Activated naive CD8-positive, alpha-beta T cell treated with anti-CD3 and anti-CD28 coated beads, Interleukin-2, amount 10 ng/mL, durations not matched to agents 7 days and 5 days (primary cell): ENCODE data around the gene MISFA. TPM values are rescaled to one million over a fixed set of nuclear protein-coding genes. Genes with fewer than 3 reads are reported as not detected.

Experiments
- ATAC-seq: fragments of 150-1000 bp; cut with Tn5 transposase; one replicate; pipeline ENCODE4 v1.10.0; 2021; ENCODE audit warnings: low read depth, moderate library complexity
- POLR2A ChIA-PET: fragments of 350-600 bp; sonication (Branson Sonifier 250); formaldehyde crosslinking; loops from one replicate; lab custom pipeline; 2021; ENCODE audit warnings: antibody characterized with exemption; lab: Charles Lee
- DNase-seq: peaks from one replicate; pipeline ENCODE4 v3.0.0; 2021
- H3K27ac Mint-ChIP-seq: one replicate; pipeline ENCODE4 v1.8.0; 2022; ENCODE audit warnings: mild to moderate bottlenecking, mixed read lengths
- H3K27me3 Mint-ChIP-seq: one replicate; pipeline ENCODE4 v1.8.0; 2022; ENCODE audit warnings: mild to moderate bottlenecking, moderate library complexity, mixed read lengths
- H3K36me3 Mint-ChIP-seq: one replicate; pipeline ENCODE4 v1.8.0; 2021; ENCODE audit warnings: mild to moderate bottlenecking, mixed read lengths
- H3K4me1 Mint-ChIP-seq: one replicate; pipeline ENCODE4 v1.8.0; 2021; ENCODE audit warnings: mixed read lengths
- H3K4me3 Mint-ChIP-seq: one replicate; pipeline ENCODE4 v1.8.0; 2022; ENCODE audit warnings: mild to moderate bottlenecking, moderate library complexity, mixed read lengths
- H3K9me3 Mint-ChIP-seq: one replicate; pipeline ENCODE4 v1.8.0; 2021; ENCODE audit warnings: mixed read lengths
- total RNA-seq, 2 experiments: library from RNA; stranded (reverse); gene quantifications; one replicate each; pipeline ENCODE4 v1.2.3, GENCODE V29; 2021

Gene MISFA
- total RNA-seq, 2 experiments from 2014 or later = 1.4 to 2.2 TPM

DNA sequence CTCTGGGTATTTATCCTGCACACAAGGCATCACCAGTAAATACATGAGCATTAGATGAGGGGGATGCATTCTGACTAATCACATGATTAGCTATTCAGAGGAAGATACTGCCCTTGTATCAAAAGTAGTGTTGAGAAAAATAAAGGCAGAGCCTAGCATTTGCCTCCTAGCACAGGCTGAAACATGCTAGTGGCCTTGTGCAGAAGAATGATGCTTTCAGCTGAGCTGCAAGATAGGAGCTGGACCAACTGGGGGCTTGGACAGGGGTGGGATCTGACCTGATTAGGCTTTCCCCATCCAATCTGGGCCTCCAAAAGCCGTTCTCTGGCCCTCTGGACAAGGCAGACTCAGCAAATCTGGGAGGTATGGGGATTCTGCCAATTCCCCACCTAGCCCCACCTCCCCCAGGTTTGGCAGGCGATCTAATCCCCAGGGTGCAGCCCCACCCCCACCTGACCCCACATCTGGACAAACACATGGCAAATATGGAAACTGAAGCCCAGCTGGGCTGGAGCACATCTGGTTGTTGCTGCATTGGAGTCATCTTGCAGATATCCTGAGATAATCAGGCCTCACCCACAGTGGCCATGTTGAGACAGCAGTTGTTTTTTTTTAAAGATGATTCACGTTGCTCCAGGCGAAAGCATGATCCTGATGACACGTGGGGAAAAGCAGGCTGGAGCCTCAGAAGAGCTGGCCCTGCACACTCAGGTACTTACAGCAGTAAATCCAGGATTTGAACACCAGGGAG lies 4.4 kb upstream of the MISFA start:
- Mint-ChIP-seq H3K9me3 (no peaks in the 10 kb centered on the region), H3K36me3 (no peaks in the 10 kb centered on the region), H3K4me1 (peaks cover 7% of the 10 kb centered on the region), H3K4me3 (no peak overlapping the region), H3K27me3 (no peaks in the 10 kb centered on the region), H3K27ac (no peak overlapping the region)
- POLR2A ChIA-PET = no interaction called here
- ATAC-seq (no peak), DNase-seq (no peak)

DNA sequence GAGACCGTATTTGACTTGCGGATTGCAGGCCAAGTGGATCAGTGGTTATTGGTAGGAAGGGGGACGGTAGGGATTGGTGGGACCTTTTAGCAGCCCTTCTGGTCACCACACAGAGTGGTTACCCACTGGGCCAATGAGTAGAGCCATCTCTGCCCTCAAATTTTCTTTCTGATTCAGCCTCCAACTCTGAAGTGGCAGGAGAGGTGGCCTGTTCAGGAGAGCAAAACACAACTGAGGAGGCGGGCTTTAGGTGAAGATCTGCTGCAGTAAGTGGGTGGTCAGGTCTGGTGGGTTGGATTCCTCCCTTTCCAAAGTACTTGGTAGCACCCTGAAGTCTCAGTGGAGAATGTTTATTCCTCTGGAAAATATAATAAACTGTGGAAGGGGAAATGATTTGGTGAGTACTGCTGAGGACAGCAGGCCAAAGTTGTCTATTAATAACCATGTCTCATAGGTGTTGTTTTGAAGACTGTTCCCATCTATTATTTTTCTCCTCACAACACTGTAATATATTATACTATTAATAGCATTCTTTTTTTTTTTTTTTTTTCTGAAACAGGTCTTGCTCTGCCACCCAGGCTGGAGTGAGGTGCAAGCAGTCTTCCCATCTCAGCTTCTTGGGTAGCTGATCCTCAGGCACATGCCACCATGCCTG lies 1.5 kb downstream of the MISFA start:
- peaks cover 6% of the 10 kb centered on the region for H3K36me3 Mint-ChIP-seq
- no peak overlapping the region for H3K4me3 Mint-ChIP-seq
- H3K27ac Mint-ChIP-seq = no peak overlapping the region
- no peaks in the 10 kb centered on the region for H3K4me1 Mint-ChIP-seq
- no peaks in the 10 kb centered on the region for H3K9me3 Mint-ChIP-seq
- no peaks in the 10 kb centered on the region for H3K27me3 Mint-ChIP-seq
- no peak for ATAC-seq
- no peak for DNase-seq
- POLR2A ChIA-PET = no interaction called here

DNA sequence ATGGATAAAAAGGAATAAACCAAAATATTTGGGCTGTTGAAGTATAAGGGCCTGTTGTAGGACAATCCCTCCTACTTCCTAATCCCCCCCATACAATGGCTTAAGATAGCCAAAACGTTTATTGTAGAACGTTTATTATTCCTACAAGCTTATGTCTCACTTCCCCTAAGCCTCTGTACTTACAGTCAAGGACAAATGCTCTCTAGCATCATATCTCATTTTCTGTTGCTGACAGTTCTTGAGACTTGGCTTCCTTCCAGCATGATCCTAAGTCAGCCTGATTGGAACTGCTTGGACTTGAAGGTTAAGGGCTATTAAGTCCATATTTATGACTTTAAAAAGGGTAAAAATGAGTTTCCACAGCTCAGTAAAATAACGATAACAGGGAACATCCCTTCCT lies 8.8 kb downstream of the MISFA start:
- POLR2A ChIA-PET = no interaction called here
- no peak overlapping the region for H3K4me3 Mint-ChIP-seq
- H3K9me3 Mint-ChIP-seq = no peaks in the 10 kb centered on the region
- ATAC-seq (no peak), DNase-seq (no peak)
- H3K4me1 Mint-ChIP-seq = no peaks in the 10 kb centered on the region
- no peak overlapping the region for H3K27ac Mint-ChIP-seq
- peaks cover 13% of the 10 kb centered on the region for H3K36me3 Mint-ChIP-seq
- H3K27me3 Mint-ChIP-seq = no peaks in the 10 kb centered on the region

DNA sequence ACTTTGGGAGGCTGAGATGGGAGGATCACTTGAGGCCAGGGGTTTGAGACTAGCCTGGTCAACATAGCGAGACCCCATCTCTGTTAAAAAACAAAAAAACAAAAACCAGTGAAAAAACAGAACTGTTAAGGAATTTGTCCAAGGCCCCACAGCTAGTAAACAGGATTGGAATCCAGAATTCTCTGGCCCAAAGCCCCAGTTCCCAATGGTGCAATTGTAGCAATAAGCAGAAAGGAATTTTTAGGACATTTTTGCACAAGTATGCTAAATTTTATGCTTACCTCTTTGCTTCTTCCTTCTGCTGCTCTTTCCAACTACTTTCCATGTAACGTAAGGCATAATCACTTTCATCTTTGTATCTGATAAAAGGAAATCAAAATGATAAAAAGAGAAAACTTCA lies 11.6 kb downstream of the MISFA start:
- ATAC-seq (no peak), DNase-seq (no peak)
- no peak overlapping the region for H3K4me3 Mint-ChIP-seq
- peaks cover 21% of the 10 kb centered on the region for H3K36me3 Mint-ChIP-seq
- no peak overlapping the region for H3K27ac Mint-ChIP-seq
- POLR2A ChIA-PET = interaction anchor here (0.7 kb wide), 1 partner anchor 167 kb away, joined by 3 read pairs; no protein-coding TSS in a partner anchor
- H3K27me3 Mint-ChIP-seq = no peaks in the 10 kb centered on the region
- H3K9me3 Mint-ChIP-seq = no peaks in the 10 kb centered on the region
- H3K4me1 Mint-ChIP-seq = peaks cover 7% of the 10 kb centered on the region

DNA sequence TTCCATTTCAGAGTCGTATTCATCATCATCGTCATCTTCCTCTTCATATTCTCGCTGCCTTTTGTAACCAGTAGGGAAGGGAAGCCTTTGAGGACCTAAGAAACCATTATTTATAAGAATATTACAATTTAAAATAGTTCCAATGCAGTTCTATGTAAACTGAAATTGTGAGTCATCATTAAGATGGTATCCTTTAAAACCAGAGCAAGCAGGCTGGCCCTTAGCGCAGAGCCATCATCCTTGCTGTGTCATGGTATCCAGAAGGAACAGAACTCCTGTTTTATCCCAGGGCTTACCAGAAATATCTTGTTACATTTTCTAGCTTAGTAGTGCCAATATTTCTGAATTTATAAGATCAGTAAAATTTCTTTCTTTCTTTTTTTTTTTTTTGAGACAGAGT lies 12.8 kb downstream of the MISFA start:
- DNase-seq (no peak), ATAC-seq (no peak)
- Mint-ChIP-seq H3K27me3 (no peaks in the 10 kb centered on the region), H3K9me3 (no peaks in the 10 kb centered on the region), H3K27ac (no peak overlapping the region), H3K4me1 (peaks cover 15% of the 10 kb centered on the region), H3K36me3 (peaks cover 23% of the 10 kb centered on the region), H3K4me3 (no peak overlapping the region)
- POLR2A ChIA-PET = no interaction called here

DNA sequence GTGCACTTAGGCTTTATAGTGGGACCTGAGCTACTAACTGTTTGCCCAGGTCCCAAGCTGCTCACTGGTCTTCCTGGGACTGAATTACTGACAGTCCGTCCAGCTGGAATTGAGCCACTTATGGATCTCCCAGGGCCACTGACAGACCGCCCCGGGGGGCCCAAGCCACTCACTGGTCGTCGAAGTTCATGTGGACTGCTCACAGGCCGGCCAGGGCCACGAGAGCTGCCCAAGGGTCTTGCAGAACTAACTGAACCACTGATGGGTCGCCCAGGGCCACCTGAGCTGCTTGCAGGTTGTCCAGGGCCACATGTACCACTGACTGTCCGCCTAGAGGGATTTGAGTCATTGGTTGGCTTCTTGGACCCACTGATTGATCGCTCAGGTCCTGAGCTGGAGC lies 15.1 kb downstream of the MISFA start:
- Mint-ChIP-seq H3K9me3 (no peaks in the 10 kb centered on the region), H3K4me3 (no peak overlapping the region), H3K27ac (no peak overlapping the region), H3K36me3 (peaks cover 21% of the 10 kb centered on the region), H3K27me3 (no peaks in the 10 kb centered on the region), H3K4me1 (peaks cover 34% of the 10 kb centered on the region)
- POLR2A ChIA-PET = interaction anchor here (1.2 kb wide), 1 partner anchor 20 kb away, joined by 3 read pairs; no protein-coding TSS in a partner anchor
- DNase-seq = no peak
- no peak for ATAC-seq

DNA sequence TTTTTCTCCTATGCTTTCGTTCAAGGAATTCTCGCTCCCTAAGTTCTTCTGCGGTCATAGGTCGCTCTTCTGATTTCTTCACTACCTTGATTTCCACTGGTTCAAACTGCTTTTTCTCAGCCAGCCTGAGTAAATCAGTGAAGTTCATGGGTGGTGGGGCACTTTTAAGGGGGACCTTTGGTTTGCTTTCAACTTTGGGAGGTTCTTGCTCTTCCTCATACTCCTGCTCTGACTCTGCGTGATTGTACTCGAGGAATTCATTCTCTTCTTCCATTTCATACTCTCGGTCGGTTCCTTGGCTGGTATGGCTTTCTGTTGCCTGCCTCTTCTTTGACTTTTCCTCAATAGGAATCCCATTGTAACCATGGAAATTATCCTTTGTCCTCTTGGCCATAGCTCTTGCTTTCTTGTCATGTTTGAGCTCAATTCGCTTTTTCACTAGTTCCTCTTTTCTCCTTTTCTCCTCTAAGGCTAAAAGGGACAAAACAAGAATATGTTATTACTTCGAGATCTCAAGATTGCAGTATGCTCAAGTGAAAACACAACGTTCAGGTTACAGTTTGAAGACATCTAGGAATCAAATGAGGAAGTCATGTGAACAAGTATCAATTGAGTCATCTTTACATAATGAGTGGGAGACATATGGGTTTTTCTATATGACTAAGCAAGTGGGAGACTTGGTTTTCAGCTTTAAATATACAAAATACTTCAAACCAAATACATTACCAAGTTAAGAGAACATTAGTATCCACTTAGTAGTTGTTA lies 16.2 kb downstream of the MISFA start:
- H3K4me3 Mint-ChIP-seq = peak overlapping the region; percentile 24
- peak; percentile 65 for ATAC-seq
- peaks cover 21% of the 10 kb centered on the region for H3K36me3 Mint-ChIP-seq
- no peak for DNase-seq
- peaks cover 36% of the 10 kb centered on the region for H3K4me1 Mint-ChIP-seq
- H3K27ac Mint-ChIP-seq = peak overlapping the region; percentile 63
- no peaks in the 10 kb centered on the region for H3K27me3 Mint-ChIP-seq
- POLR2A ChIA-PET = interaction anchor here (0.7 to 4.9 kb wide), 3 partner anchors 17 to 90 kb away, joined by 3 to 50 read pairs (median 3); partner anchors contain the start of gene SPTY2D1
- no peaks in the 10 kb centered on the region for H3K9me3 Mint-ChIP-seq

DNA sequence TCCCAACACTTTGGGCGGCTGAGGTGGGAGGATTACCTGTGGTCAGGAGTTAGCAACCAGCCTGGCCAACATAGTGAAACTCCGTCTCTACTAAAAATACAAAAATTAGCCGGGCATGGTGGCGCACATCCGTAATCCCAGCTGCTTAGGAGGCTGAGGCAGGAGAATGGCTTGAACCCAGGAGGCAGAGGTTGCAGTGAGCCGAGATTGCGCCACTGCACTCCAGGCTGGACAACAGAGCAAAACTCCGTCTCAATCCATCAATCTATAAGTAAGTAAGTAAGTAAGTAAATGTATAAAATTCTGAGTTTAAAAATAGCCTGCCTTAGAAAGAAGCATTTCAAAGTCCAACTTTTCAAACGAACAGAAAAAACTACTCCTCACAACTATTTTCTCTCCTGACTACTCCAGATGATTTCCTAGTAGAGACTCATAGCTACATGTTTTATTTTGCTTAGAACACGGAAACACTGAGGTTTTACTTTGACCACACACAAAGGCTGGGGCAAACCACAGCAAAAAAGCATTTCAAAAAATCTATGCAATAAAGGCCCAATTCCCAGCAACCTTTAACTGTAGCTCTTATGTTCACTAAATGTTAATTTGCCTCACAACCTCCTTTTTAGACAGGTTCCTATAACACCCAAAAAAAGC lies 18.2 kb downstream of the MISFA start:
- DNase-seq = no peak
- POLR2A ChIA-PET = interaction anchor here (0.5 to 4.9 kb wide), 6 partner anchors 12 to 374 kb away, joined by 3 to 50 read pairs (median 5); partner anchors contain the start of genes SPTY2D1, TMEM86A and TSG101
- Mint-ChIP-seq H3K27ac (peak overlapping the region; percentile 73), H3K4me1 (peaks cover 44% of the 10 kb centered on the region), H3K36me3 (peaks cover 21% of the 10 kb centered on the region), H3K27me3 (no peaks in the 10 kb centered on the region), H3K9me3 (no peaks in the 10 kb centered on the region), H3K4me3 (peak overlapping the region; percentile 75)
- ATAC-seq = peak; percentile 73

DNA sequence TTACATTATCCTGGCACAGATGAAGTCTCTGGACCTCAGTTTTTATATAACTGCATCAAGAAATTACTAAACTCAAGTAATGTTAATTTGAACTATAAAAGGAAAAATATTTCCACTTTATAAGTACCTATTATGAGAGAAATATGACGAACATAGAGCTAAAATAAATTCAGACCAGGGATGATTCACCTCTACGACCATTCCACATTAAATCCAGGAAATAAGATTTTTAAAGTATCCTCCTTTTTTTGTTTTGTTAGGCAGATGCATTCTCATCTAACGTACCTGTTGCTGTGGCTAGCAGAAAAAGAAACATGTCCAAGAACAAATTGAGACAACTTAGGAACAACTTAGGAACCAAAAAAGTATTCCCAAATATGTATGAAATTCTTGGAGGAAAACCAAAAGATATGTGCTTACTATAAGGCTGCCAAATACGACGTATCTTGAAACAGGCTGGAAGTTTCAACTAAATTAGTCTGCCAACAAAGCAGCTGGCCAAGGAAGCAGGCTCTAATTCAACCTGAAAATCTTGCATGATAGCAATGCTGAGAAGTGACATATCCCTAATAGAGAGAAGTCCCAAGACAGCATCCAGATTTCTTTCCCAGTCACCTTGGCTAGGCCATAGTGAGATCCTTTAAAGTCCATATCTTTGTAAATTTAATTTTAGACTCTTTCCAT lies 18.9 kb downstream of the MISFA start:
- Mint-ChIP-seq H3K36me3 (peaks cover 21% of the 10 kb centered on the region), H3K4me3 (peak overlapping the region; percentile 75), H3K4me1 (peaks cover 46% of the 10 kb centered on the region), H3K9me3 (no peaks in the 10 kb centered on the region), H3K27ac (peak overlapping the region; percentile 73), H3K27me3 (no peaks in the 10 kb centered on the region)
- ATAC-seq (no peak), DNase-seq (no peak)
- POLR2A ChIA-PET = interaction anchor here (0.5 to 4.9 kb wide), 4 partner anchors 12 to 94 kb away, joined by 4 to 50 read pairs (median 6); partner anchors contain the start of genes SPTY2D1 and TSG101

DNA sequence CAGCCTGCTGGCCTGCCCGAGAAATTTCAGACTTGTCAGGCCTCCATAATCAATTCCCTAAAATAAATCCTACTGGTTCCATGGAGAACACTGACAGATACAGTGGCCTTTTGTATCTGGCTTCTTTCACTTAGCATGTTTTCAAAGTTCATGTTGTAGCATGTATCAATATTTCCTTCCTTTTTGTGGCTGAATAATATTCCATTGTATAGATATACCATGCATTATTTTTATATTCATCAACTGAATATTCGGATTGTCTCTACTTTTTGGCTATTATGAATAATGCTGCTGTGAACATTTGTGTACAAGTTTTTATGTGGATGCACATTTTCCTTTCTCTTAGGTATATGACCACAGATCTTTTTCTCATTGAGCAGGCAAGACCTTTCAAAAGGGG lies 24.1 kb downstream of the MISFA start:
- no peak for ATAC-seq
- Mint-ChIP-seq H3K27ac (no peak overlapping the region), H3K27me3 (no peaks in the 10 kb centered on the region), H3K4me3 (no peak overlapping the region), H3K36me3 (peaks cover 15% of the 10 kb centered on the region), H3K9me3 (peaks cover 1% of the 10 kb centered on the region), H3K4me1 (peaks cover 23% of the 10 kb centered on the region)
- no peak for DNase-seq
- POLR2A ChIA-PET = interaction anchor here (0.7 to 2.3 kb wide), 2 partner anchors 10 to 80 kb away, joined by 3 to 6 read pairs; partner anchors contain the start of gene SPTY2D1

DNA sequence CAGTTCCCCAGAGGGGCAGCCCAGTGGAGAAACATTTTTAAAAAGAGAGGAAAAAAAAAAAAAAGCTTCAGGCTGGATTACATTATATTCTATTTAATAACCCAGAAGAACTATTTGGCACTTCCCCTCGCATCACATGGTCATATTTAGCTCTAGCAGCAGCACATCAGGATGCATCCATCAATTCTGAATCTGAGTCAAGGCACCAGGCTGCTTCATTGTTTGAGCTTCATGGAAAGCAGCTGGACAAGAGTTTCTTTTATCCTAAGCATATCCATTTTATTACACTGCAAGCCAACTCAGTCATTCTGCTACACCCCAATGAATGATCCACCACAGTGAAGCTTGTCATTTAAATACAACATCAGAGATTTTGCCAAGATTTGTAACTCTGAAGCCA lies 24.6 kb downstream of the MISFA start:
- Mint-ChIP-seq H3K9me3 (peaks cover 1% of the 10 kb centered on the region), H3K4me3 (no peak overlapping the region), H3K36me3 (peaks cover 12% of the 10 kb centered on the region), H3K27ac (no peak overlapping the region), H3K4me1 (peaks cover 19% of the 10 kb centered on the region), H3K27me3 (no peaks in the 10 kb centered on the region)
- ATAC-seq = no peak
- no peak for DNase-seq
- POLR2A ChIA-PET = interaction anchor here (0.7 to 2.3 kb wide), 2 partner anchors 10 to 80 kb away, joined by 3 to 6 read pairs; partner anchors contain the start of gene SPTY2D1

DNA sequence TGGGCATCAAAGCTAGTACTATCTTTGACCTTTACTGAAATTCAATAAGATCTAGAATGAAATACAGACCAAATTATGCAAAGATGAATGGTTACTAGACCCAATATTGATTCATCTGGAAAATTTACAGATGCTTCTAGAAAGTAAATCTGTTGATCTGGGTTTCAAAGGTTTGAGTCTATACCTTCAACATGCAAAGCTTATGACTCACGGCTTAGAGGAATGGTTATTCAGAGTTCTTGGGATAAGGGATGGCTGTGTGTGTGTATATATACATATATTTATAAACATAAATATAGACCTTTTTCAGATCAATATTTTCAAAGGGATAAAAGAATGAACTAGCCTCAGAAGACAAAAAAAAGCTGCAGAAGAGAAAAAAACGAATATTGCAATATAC lies 33.3 kb downstream of the MISFA start:
- ATAC-seq = no peak
- no peak for DNase-seq
- H3K4me1 Mint-ChIP-seq = peaks cover 14% of the 10 kb centered on the region
- H3K36me3 Mint-ChIP-seq = peaks cover 3% of the 10 kb centered on the region
- H3K4me3 Mint-ChIP-seq = peak overlapping the region; percentile 91
- no peaks in the 10 kb centered on the region for H3K9me3 Mint-ChIP-seq
- no peak overlapping the region for H3K27ac Mint-ChIP-seq
- H3K27me3 Mint-ChIP-seq = no peaks in the 10 kb centered on the region
- POLR2A ChIA-PET = interaction anchor here (0.8 to 3.9 kb wide), 7 partner anchors 14 to 107 kb away, joined by 3 to 50 read pairs (median 12); partner anchors contain the start of genes TSG101 and UEVLD
